ENCODE measurements around the gene LTBP1.
"Not testable (repeated sequence)": the region's sequence is repeated elsewhere in the genome, so short reads cannot be mapped to it uniquely, and the experiment has no call there.

LTBP1 gene

DNA sequence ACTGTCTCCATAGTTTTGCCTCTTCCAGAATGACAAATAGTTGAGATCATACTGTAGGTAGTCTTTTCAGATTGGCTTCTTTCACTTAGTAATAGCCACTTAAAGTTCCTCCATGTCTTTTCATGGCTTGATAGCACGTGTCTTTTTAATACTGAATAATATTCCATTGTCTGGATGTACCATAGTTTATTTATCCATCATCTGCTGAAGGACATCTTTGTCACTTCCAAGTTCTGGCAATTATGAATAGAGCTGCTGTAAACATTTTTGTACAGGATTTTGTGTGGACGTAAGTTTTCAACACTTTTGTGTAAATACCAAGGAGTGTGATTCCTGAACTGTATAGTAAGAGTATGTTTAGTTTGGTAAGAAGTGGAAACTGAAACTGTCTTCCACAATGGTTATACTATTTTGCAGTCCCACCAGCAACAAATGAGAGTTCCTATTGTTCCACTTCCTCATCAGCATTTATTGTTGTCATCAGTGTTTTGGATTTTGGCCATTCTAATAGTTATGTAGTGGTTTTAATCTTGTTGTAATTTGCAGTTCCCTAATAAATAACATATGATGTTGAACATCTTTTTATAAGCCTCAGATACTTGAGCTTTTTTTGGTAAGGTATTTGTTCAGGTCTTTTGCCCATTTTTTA lies 18.9 kb downstream of the LTBP1 start:
- no peak for DNase-seq

DNA sequence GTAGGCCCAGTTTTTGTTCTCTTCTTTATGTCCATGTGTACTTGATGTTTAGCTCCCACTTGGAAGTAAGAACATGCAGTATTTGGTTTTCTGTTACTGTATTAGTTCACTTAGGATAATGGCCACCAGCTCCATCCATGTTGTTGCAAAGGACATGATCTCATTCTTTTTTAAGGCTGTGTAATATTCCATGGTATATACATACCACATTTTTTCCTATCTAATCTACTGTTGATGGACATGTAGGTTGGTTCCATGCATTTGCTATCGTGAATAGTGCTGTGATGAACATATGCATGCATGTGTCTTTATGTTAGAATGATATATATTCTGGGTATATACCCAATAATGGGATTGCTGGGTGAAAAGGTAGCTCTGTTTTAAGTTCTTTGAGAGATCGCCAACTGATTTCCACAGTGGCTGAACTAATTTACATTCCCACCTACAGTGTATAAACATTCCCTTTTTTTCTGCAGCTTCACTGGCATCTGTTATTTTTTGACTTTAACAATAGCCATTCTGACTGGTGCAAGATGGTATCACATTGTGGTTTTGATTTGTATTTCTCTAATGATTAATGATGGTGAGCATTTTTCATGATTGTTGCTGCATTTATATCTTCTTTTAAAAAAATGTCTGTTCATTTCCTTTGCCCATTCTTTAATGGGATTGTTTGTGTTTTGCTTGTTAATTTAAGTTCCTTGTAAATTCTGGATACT lies 22.9 kb downstream of the LTBP1 start:
- DNase-seq = no peak

DNA sequence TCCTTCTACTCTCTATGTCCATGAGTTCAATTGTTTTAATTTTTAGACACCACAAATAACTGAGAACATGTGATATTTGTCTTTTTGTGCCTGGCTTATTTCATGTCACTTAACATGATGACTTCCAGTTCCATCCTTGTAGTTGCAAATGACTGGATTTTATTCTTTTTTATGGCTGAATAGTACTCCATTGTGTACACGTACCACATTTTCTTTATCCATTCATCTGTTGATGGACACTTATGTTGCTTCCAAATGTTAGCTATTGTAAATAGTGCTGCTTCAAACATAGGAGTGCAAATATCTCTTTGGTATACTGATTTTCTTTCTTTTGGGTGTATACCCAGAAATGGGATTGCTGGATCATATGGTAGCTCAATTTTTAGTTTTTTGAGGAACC lies 27.0 kb downstream of the LTBP1 start:
- not testable (repeated sequence) for DNase-seq

DNA sequence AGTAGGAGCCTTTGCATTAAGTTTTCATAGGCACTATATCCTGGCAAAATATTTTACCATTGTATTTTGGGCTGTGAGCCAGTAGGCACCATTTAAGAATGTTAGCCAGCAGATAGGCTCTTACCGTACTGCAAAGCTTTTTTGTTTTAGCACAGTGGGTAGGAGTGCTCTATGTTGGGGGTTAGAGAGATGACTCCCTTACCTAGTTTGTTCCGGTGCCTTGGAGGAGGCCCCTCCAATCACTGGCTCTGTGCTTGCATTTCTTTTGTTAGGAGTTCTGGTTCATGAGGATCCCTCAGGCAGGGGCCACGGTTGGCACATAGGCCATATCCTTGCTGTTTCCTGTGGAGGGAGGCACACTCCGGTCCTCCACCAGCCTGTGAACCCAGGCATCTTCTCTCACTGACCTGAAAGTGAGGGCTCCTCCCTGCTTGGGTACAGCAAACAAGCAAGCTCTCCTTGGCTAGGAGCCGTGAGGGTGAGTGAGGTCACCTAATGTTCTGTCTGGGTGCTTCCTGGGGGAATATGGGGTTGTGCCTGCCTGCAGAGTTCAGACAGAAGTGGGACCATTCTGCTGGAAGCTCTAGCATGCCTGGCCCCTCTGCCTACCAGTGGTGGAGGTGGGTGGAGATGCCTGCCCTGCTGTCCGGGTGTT lies 29.8 kb downstream of the LTBP1 start:
- no peak for DNase-seq

DNA sequence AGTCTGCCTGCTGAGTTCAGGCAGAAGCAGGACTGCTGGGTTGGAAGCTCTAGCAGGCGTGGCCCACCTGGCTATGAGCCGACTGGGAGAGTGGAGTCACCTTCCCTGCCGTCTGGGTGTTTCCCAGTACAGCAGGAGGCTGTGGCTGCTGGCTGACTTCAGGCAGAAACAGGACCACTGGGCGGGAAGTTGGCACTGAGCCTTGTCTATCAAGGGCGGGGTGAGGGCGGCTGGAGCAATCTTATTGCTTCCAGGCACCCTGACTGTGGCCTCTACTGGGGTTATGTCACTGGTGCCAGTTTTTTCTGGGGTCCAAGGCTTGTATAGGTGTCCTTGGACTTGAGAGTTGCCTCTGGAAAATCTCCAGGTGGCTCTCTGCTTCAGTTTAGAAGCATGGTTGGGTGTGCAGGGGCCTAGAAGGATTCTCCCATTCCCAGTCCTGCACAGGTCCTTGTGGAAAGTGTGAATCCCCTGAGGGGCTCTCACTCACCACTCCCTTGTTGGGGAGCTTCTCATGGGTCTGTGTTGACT lies 30.5 kb downstream of the LTBP1 start:
- no peak for DNase-seq

DNA sequence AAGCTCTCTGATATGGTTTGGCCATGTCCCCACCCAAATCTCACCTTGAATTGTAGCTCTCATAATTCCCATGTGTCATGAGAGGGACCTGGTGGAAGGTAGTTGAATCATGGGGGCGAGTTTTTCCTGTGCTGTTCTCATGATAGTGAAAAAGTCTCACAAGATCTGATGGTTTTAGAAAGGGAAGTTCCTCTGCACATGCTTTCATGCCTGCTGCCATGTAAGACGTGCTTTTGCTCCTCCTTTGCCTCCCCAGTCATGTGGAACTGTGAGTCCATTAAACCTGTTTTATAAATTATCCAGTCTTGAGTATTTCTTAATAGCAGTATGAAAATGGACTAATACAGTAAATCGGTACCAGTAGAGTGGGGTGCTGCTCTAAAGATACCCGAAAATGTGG lies 34.9 kb downstream of the LTBP1 start:
- DNase-seq = no peak

DNA sequence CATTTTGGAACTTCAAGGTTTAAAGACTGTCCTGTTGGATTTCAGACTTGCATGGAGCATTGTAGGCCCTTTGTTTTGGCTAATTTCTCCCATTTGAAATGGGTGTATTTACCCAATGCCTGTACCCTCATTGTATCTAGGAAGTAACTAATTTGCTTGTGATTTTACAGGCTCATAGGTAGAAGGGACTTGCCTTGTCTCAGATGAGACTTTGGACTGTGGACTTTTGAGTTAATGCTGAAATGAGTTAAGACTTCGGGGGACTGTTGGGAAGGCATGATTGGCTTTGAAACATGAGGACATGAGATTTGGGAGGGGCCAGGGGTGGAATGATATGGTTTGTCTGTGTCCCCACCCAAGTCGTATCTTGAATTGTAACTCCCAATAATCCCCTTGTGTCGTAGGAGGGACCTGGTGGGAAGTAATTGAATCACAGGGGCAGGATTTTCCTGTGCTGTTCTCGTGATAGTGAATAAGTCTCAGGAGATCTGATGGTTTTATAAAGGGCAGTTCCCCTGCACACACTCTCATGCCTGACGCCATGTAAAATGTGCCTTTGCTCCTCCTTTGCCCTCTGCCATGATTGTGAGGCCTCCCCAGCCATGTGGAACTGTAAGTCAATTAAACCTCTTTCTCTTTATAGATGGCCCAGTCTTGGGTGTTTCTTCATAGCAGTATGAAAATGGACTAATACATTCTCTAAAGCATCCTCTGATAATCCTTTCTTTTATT lies 36.6 kb downstream of the LTBP1 start:
- DNase-seq = not testable (repeated sequence)

DNA sequence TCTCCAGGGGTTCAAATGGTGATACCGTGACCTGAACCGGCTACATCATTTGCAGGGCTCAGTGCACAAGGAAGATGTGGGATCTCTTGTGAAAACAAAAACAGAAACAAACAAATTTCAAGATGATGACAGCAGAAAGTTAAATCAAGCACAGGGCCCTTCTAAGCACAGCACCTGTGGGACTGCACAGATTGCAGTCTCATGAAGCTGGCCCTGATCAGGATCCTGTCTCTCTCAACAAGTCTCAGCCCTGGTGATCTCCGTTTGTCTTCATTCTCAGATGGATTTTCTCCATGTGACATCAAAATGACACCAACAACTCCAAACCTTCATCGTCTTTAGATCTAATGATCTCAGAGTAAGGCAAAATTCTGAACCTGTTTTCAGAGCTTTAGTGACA lies 39.7 kb downstream of the LTBP1 start:
- no peak for DNase-seq

DNA sequence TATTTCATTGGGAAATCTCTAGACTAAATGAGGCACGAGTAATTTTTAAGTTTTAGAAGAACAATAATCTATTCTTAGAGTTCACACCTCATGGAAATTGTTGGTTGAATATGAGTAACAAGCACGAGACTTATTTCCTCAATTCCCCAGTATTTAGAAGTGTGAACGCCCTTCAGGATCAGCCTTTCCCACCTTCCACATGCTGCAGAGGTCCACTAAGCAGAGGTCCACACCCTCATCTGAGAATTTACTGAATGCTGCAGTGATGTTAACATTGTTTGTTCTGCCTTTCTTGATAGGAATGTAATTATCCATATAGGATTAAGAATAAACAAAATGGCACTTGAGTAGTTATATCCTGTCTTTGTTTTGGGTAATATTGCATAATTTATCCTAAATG lies 41.8 kb downstream of the LTBP1 start:
- DNase-seq = no peak

DNA sequence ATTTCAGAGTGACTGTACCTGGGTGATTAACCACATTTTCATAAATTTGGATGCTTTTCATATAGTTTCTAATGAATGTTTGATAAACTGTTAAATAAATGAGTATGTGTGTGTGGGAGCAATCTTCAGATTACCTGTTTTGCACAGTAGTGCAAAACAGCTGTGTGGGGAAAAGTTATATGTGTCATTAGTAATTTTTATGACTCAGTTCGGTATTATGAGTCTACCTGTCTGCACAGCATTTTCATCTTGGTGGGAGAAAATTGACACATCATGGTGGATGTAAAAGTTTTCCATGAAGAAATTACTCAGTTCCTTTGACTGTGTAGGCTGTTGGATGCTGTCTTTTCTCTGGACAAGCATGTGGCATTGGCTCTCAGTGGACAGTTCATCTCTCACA lies 43.8 kb downstream of the LTBP1 start:
- DNase-seq = no peak

DNA sequence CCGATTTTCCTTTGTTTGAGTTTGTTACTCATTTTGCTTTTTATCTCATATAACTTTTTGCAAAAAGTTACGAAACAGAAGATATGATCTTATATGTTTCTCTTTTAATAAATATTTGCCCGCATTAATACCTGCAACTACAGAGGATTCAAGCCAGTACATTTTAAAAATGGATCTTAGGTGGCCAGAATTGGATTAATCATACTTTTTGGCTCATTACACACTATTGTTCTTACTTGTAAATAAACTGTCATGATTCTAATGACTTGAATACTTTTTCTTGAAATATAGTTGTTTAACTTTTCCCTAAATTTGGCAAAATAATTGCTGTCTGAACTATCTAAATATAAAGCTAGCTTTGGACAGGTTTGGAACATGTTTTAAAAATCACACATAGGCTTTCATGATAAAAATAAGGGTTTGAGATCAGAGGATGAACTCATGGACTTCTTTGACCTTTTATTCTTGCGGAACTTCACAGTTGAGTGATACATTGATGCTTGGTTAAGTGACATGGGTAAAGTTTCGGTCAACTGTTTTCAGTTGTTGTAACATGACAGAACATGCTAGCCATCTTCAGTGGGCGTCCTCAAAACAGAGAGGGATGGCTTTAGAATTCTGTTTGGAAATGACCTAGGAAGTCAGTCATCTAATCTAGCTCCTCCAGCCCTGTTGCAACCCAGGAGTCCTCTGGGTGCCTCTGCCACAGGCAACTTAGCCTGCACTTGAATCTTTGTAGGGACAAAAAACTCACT lies 44.5 kb downstream of the LTBP1 start:
- no peak for DNase-seq

DNA sequence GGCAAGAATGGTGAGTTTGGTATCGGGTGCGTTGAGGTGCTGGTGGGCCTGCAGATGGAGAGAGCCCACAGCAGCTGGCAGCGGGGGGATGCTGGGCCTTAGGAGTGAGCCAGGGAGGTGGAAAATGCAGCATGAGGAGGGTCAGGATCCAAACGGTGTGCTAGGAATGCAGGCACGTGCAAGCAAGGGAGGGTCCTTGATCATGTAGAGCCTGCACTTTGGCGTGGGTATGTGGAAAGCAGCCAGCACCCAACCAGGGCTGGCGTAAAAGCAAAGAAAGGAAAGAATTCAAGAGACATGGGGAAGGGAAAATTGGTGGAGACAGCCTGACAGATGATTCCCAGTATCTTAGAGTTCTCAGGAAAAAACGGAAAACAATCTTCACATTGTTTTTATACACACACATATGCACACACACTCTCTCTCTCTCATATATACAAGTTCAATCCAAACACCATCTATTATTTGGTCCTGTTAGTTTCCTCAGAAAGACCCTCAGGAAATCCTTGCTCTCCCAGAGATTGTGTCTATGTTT lies 46.3 kb downstream of the LTBP1 start:
- DNase-seq = no peak

DNA sequence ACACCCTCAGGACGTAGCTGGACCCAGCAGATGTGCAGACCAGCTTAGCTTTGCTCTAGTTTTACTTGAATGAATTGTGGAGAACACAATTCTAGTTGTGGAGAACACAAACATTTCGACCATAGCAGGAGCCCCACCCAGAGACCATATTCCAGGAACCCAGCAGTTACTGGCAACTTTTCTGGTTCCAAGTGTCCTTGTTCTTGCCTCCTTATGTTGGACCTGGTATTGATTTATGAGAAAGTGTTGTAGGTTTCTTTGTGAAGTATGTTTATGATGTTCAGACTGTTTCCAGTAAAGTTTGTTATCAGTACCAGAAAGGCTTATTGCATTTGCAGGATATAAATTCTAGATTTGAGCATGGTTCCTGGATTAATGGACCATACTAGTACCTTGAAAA lies 51.0 kb downstream of the LTBP1 start:
- DNase-seq = no peak

DNA sequence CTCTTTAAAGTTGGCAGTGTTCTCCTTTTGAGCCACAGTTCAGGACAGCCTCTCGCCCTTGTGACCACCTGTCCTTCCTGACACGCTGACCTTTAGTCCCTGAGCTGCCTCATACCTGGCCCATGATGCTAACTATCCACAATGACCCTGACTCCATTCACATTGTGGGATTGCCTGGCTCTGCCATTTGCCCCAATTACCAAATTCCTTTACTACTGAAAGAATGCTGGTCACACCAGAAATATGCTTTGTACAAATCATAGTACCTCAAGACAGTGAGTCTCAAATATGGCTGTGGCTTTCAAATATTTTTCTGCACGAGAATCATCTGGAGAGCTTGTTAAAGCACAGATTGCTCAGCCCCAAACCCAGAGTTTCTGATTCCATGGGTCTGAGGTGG lies 54.2 kb downstream of the LTBP1 start:
- no peak for DNase-seq

DNA sequence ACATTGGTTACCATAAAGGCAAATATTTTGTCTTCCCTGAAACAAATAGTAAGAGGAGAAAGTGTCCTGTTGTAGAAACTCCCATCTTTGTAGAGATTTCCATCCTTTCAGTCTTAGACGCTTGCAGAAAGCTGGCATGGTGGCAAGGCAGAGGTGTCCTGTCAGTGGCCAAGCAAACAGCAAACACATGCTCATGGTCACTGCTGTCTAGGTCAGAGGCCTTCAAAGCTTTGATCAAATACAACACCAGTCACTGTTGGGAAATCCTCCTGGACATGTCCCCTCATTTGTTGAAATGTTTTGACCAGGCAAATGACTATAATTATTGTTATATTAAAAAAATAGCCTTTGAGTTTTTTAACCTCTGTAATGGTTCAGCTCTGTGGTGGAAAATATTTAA lies 55.1 kb downstream of the LTBP1 start:
- no peak for DNase-seq

DNA sequence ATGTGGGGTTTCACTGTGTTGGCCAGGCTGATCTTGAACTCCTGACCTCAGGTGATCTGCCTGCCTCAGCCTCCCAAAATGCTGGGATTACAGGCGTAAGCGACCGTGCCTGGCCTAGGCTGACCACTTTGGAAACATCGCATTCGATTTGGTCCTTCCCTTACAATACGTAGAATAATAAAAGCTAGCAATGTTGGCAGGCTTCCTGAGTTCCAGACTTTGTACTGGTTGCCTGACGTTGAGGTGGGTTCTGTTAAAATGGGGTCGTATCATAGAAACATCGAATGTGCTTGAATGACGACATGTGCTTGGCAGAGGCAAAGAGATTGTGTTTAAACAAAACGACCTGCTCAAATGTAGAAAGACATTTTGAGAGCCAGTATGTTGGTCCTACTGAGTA lies 56.1 kb downstream of the LTBP1 start:
- DNase-seq = no peak

DNA sequence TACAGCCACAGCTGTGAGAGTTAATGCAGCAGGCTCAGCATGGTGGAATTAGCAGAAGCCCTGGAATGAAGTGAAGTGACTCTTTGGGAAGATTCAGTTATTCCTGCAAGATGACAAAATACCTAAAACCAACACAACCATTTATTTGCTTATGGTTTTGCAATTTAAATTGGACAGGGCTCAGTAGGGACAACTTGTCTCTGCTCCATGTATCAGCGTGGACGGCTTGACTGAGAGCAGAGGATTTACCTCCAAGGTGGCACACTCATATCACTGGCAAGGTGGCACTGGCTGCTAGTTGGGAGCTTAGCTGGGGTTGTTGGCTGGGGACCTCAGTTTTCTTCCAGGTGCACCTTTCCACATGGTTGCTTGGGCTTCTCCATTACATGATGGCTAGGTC lies 58.3 kb downstream of the LTBP1 start:
- no peak for DNase-seq

DNA sequence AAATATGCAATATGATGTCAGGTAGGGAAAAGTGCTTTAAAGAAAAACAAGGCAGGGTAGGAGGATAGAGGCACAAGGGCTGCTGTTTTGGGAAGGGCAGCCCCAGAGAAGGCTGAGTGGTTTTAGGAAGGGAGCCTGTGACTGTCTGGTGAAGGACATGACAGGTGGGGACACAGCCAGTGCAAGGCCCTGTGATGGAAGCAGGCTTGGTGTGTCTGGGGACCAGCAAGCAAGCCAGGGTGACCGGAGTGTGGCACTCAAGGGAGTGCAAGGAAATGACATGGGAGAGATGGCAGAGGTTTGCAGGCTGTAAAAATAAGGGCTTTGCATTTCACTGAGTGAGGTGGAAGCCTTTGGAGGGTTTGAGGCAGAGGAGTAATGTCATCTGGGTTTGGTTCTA lies 62.0 kb downstream of the LTBP1 start:
- no peak for DNase-seq

DNA sequence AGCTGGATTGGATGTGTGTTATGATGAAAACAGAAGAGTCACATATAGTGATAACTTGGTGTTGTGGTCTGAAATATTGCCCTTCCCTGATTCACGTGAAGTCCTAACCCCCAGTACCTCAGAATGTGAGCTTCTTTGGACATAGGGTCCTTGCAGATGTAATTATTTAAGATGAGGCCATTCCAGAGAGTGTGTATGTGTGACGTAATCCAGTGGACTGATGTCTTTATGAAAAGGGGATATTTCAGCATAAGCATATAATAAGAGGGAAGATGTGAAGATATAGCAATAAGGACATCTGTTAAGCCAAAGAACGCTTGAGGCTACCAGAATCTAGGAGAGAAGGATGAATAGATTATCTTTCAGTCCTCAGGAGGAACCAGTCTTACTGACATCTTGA lies 62.5 kb downstream of the LTBP1 start:
- DNase-seq = no peak

DNA sequence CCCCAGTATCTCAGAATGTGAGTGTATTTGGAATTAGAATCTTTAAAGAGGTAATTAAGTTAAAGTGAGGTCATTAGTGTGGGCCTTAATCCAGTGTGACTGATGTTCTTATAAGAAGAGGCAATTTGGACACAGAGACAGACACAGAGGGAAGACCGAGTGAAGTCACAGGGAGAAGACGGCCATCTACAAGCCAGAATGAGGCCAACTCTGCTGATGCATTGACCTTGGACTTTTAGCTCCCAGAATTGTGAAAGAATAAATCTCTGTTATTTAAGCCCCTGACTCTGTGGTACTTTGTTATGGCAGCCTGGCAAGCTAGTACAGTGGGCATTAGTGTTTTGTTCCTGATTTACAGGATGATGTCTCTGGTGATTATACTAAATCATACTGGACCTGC lies 64.6 kb downstream of the LTBP1 start:
- DNase-seq = peak in 1 of 2 experiments; percentile 46

DNA sequence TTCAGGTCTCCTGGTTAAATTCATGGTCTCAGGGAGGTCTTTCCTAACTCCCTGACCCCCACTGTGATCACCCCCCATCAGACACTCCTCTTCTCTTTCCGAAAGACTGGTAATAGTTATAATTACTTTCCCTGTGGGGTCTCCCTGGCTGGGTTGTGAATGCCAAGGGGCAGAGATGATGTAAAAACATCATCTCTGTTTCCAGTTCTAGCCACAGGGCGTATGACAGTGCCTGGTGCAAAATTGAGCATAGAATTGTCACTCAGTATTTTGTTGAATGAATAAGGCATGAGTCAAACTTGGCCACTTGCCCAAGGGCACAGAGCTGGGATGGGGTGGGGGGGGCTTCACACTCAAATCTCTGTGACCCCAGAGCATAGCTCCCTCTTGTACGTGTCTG lies 65.2 kb downstream of the LTBP1 start:
- DNase-seq = no peak

DNA sequence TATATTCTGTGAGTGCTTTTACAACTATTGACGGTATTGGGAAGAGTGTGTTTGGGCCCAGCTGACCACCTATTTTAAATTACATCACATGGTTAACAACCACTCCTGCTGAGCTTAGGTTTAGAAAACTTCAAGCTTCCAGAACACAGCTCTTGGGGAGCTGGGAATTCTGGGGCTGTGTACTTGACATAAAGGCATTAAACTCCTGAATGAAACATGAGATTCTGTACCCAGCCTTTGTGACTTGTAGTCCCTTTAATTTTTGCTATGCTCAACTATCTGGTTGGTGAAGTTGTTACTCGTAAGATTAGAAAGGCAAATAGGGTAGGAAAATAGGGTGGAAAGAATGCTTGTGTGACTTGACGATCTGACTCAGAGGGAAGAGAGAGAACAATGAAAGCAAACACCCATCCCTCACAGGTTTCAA lies 66.9 kb downstream of the LTBP1 start:
- DNase-seq = no peak

Measured in NCI-H524 (cell line).